ENCODE results near the gene TUBA3E. TPM values are rescaled to one million over a fixed set of nuclear protein-coding genes. Genes with fewer than 3 reads are reported as not detected.

The TUBA3E gene
- total RNA-seq, 2 experiments from 2014 or later, result not detected

Other genes starting within 250 kb of the TUBA3E start
- not detected for gene RAB6C, start 218.8 kb downstream of the TUBA3E start, total RNA-seq
- not detected for gene POTEF, start 69.2 kb downstream of the TUBA3E start, total RNA-seq
- gene CCDC74B, start 53.3 kb downstream of the TUBA3E start, total RNA-seq, result 1 to 10 TPM; 3.0 to 3.5 TPM
- gene SMPD4, start 16.8 kb downstream of the TUBA3E start, total RNA-seq, result 10 to 100 TPM; 73.8 to 75.8 TPM
- gene MZT2B, start 16.2 kb downstream of the TUBA3E start, total RNA-seq, result 100 to 1,000 TPM; 390 to 402 TPM
- 100 to 1,000 TPM; 160 to 163 TPM for gene IMP4, start 144.5 kb upstream of the TUBA3E start, total RNA-seq
- gene PTPN18, start 157.6 kb upstream of the TUBA3E start, total RNA-seq, result 10 to 100 TPM; 32.9 to 35.4 TPM